Fibroblast of peridontal ligament (primary cell): Measurements from ENCODE around the gene GFPT1.

ENCODE experiments used
- DNase-seq: peaks from one replicate; pipeline ENCODE4 v3.0.0-alpha.2; 2010; ENCODE audit errors: extremely low read depth

Gene GFPT1

GRCh38 chr2:69291004-69291650 is 95.9 kb downstream of the GFPT1 start:
- peak; percentile 73 for DNase-seq

GRCh38 chr2:69288429-69288828 is 98.6 kb downstream of the GFPT1 start:
- DNase-seq, result no peak

- DNase-seq, result no peak
Measured at GRCh38 chr2:69287544-69287943, 99.5 kb downstream of the GFPT1 start.

- DNase-seq, result no peak
Measured at GRCh38 chr2:69285379-69285894, 101.6 kb downstream of the GFPT1 start.

- DNase-seq, result no peak
Measured at GRCh38 chr2:69280796-69281412, 106.1 kb downstream of the GFPT1 start.

- no peak for DNase-seq
Measured at GRCh38 chr2:69279931-69280681, 106.9 kb downstream of the GFPT1 start.

GRCh38 chr2:69279211-69279610 is 107.8 kb downstream of the GFPT1 start:
- no peak for DNase-seq

GRCh38 chr2:69278366-69278765 is 108.7 kb downstream of the GFPT1 start:
- DNase-seq, result no peak

GRCh38 chr2:69275490-69275889 is 111.5 kb downstream of the GFPT1 start:
- DNase-seq, result no peak

- DNase-seq, result no peak
Measured at GRCh38 chr2:69272803-69273471, 114.1 kb downstream of the GFPT1 start.

GRCh38 chr2:69271831-69272257 is 115.2 kb downstream of the GFPT1 start:
- DNase-seq, result peak; percentile 39
